ENCODE results near the gene CS. TPM values are rescaled to one million over a fixed set of nuclear protein-coding genes. Genes with fewer than 3 reads are reported as not detected.

The CS gene
- total and polyA plus RNA-seq, 2 experiments from 2014 or later: 67.2 to 76.2 TPM

DNA sequence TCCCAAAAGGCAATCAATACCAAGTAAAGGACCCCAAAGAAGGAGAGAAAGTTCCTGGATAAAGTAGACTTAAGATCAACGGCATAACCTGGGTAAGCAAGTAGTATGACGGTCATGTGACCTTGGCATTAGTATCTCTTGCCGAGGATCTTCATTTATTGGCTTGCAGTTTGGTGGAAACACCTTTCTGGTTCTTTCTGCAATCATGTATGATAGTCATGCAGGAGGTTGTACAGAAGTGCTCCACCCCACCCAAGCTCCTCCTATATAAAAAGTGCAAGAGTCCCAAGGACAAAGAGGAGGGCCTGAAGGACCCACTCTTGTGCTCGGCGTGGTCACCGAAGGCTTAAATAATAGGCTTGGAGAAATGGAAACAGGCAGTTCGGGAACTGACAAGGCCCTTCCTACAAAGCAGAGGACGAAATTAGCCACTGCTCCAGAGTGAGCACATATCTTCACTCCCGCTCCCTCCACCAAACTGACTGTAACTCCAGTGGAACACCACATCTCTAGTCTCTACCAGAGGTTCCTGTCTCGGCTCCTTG is 750 bp downstream of the CS start:
- peak overlapping the region; percentile 97 for H3K4me2 ChIP-seq (ENCODE audit: unreplicated experiment)
- 0 to 3% methylated on average over 10 of the region's 10 CpGs for whole genome bisulfite sequencing, 2 experiments (ENCODE audit: low coverage in 1 of 2, low lambda C conversion rate in 2 of 2, missing lambda C conversion rate in 2 of 2)
- peaks cover 4% of the 10 kb centered on the region for H3K36me3 ChIP-seq (ENCODE audit: low read depth)
- in situ Hi-C loops (cut with MboI): no loop called here
- peaks cover 18% of the 10 kb centered on the region for H3K4me1 ChIP-seq (ENCODE audit: insufficient read depth)
- no peak for DNase-seq
- TF ChIP-seq EZH2phosphoT487 (IDR thresholded peaks at IDR 0.05; ENCODE audit: insufficient read depth, low read depth) (no peak), EZH2 (IDR thresholded peaks at IDR 0.05; ENCODE audit: insufficient read depth, poor library complexity, severe bottlenecking) (no peak)
- H2AFZ ChIP-seq: peak overlapping the region; percentile 71
- no peaks in the 10 kb centered on the region for H3K27me3 ChIP-seq (replicated peaks; ENCODE audit: insufficient read depth)
- no peaks in the 10 kb centered on the region for H3K9me3 ChIP-seq (ENCODE audit: low read depth)
- no peaks in the 10 kb centered on the region for H3K9me2 ChIP-seq (ENCODE audit: insufficient read depth)
- peaks cover 68% of the 10 kb centered on the region for H3K79me2 ChIP-seq (ENCODE audit: insufficient read depth)
- H3K9ac ChIP-seq: peak overlapping the region; percentile 80
- H3F3A ChIP-seq (ENCODE audit: insufficient read depth): peaks cover 20% of the 10 kb centered on the region
- no peaks in the 10 kb centered on the region; the same call in 1 of the 2 replicates for H4K20me1 ChIP-seq (ENCODE audit: insufficient read depth)
- H3K4me3 ChIP-seq: peak overlapping the region; percentile 85
- peak overlapping the region; percentile 68 for H3K27ac ChIP-seq

DNA sequence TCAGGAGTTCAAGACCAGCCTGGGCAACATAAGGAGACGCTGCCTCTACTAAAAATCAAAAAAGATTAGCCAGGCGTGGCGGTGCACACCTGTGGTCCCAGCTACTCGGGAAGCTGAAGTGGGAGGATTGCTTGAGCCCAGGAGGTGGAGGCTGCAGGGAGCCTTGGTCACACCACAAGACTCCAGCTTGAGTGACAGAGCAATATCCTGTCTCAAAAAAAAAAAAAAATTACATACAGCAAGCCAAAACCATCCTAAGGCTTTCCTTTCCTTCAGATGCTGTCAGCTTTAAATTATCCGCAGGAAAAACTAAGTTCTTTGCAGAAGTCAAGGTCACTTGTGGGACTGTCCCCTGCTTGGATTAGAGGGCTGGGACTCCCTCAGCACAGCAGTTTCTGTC is 1.3 kb downstream of the CS start:
- Histone ChIP-seq H3K9me2 (ENCODE audit: insufficient read depth) (no peaks in the 10 kb centered on the region), H3K27ac (peak overlapping the region; percentile 68), H3K4me1 (ENCODE audit: insufficient read depth) (peaks cover 18% of the 10 kb centered on the region), H3F3A (ENCODE audit: insufficient read depth) (peaks cover 20% of the 10 kb centered on the region), H3K9me3 (ENCODE audit: low read depth) (no peaks in the 10 kb centered on the region), H3K4me3 (peak overlapping the region; percentile 85), H3K79me2 (ENCODE audit: insufficient read depth) (peaks cover 74% of the 10 kb centered on the region), H3K36me3 (ENCODE audit: low read depth) (peaks cover 4% of the 10 kb centered on the region; the same call in 1 of the 2 replicates), H3K27me3 (replicated peaks; ENCODE audit: insufficient read depth) (no peaks in the 10 kb centered on the region), H2AFZ (no peak overlapping the region), H4K20me1 (ENCODE audit: insufficient read depth) (no peaks in the 10 kb centered on the region; the same call in 1 of the 2 replicates), H3K4me2 (ENCODE audit: unreplicated experiment) (peak overlapping the region; percentile 97), H3K9ac (peak overlapping the region; percentile 80)
- in situ Hi-C loops (cut with MboI): no loop called here
- no peak for TF ChIP-seq EZH2 (IDR thresholded peaks at IDR 0.05; ENCODE audit: insufficient read depth, poor library complexity, severe bottlenecking)
- TF ChIP-seq EZH2phosphoT487 (IDR thresholded peaks at IDR 0.05; ENCODE audit: insufficient read depth, low read depth): no peak
- WGBS, 2 experiments (ENCODE audit: low coverage in 1 of 2, low lambda C conversion rate in 2 of 2, missing lambda C conversion rate in 2 of 2): 59 to 64% methylated on average over 5 of the region's 5 CpGs
- no peak for DNase-seq

GRCh38 chr12:56297400-56297799 is 2.7 kb downstream of the CS start:
- in situ Hi-C loops (cut with MboI): no loop called here
- TF ChIP-seq EZH2phosphoT487 (IDR thresholded peaks at IDR 0.05; ENCODE audit: insufficient read depth, low read depth): no peak
- no peak for TF ChIP-seq EZH2 (IDR thresholded peaks at IDR 0.05; ENCODE audit: insufficient read depth, poor library complexity, severe bottlenecking)
- Histone ChIP-seq H3K27me3 (replicated peaks; ENCODE audit: insufficient read depth) (no peaks in the 10 kb centered on the region), H3K9me2 (ENCODE audit: insufficient read depth) (no peaks in the 10 kb centered on the region), H3K4me1 (ENCODE audit: insufficient read depth) (peaks cover 18% of the 10 kb centered on the region), H4K20me1 (ENCODE audit: insufficient read depth) (no peaks in the 10 kb centered on the region; the same call in 1 of the 2 replicates), H3F3A (ENCODE audit: insufficient read depth) (peaks cover 20% of the 10 kb centered on the region), H3K4me2 (ENCODE audit: unreplicated experiment) (no peak overlapping the region), H3K9ac (no peak overlapping the region), H2AFZ (no peak overlapping the region), H3K79me2 (ENCODE audit: insufficient read depth) (peaks cover 88% of the 10 kb centered on the region), H3K4me3 (no peak overlapping the region), H3K27ac (no peak overlapping the region), H3K9me3 (ENCODE audit: low read depth) (no peaks in the 10 kb centered on the region), H3K36me3 (ENCODE audit: low read depth) (peaks cover 4% of the 10 kb centered on the region; the same call in 1 of the 2 replicates)
- 84 to 88% methylated on average over 8 of the region's 8 CpGs for WGBS, 2 experiments (ENCODE audit: low coverage in 1 of 2, low lambda C conversion rate in 2 of 2, missing lambda C conversion rate in 2 of 2)
- no peak for DNase-seq

- no peaks in the 10 kb centered on the region for H3K9me3 ChIP-seq (ENCODE audit: low read depth)
- no peak overlapping the region for H3K27ac ChIP-seq
- no peak overlapping the region for H3K4me2 ChIP-seq (ENCODE audit: unreplicated experiment)
- peaks cover 7% of the 10 kb centered on the region; the same call in 1 of the 2 replicates for H3K36me3 ChIP-seq (ENCODE audit: low read depth)
- no peak overlapping the region for H3K4me3 ChIP-seq
- H3K4me1 ChIP-seq (ENCODE audit: insufficient read depth): peaks cover 18% of the 10 kb centered on the region
- H3K9ac ChIP-seq: no peak overlapping the region
- H3K27me3 ChIP-seq (replicated peaks; ENCODE audit: insufficient read depth): no peaks in the 10 kb centered on the region
- peaks cover 92% of the 10 kb centered on the region for H3K79me2 ChIP-seq (ENCODE audit: insufficient read depth)
- no peak for DNase-seq
- H3K9me2 ChIP-seq (ENCODE audit: insufficient read depth): no peaks in the 10 kb centered on the region
- WGBS, 2 experiments (ENCODE audit: low coverage in 1 of 2, low lambda C conversion rate in 2 of 2, missing lambda C conversion rate in 2 of 2): 59 to 68% methylated on average over 5 of the region's 5 CpGs
- H2AFZ ChIP-seq: no peak overlapping the region
- no peaks in the 10 kb centered on the region; the same call in 1 of the 2 replicates for H4K20me1 ChIP-seq (ENCODE audit: insufficient read depth)
- TF ChIP-seq EZH2 (IDR thresholded peaks at IDR 0.05; ENCODE audit: insufficient read depth, poor library complexity, severe bottlenecking) (no peak), EZH2phosphoT487 (IDR thresholded peaks at IDR 0.05; ENCODE audit: insufficient read depth, low read depth) (no peak)
- peaks cover 13% of the 10 kb centered on the region for H3F3A ChIP-seq (ENCODE audit: insufficient read depth)
- in situ Hi-C loops (cut with MboI): no loop called here
Observed at GRCh38 chr12:56296295-56296694, 3.8 kb downstream of the CS start.
